Fibroblast of villous mesenchyme (primary cell): ENCODE results near the gene ZBTB20. TPM values are rescaled to one million over a fixed set of nuclear protein-coding genes. Genes with fewer than 3 reads are reported as not detected.

ENCODE experiments used
- DNase-seq: peaks from one replicate; pipeline ENCODE4 v3.0.0-alpha.2; 2010; ENCODE audit warnings: low read depth
- H3K4me3 ChIP-seq: 2 replicates; pipeline ENCODE4 v1.5.1; 2011; ENCODE audit warnings: low read depth, mild to moderate bottlenecking, low read length
- total RNA-seq: library from RNA; depleted of rRNA; stranded (reverse); fragments of >200 nt; gene quantifications from 2 replicates; pipeline ENCODE4 v1.2.3, GENCODE V29; 2012
- TF ChIP-seq, protein P1 (sequence below): IDR thresholded peaks from 2 replicates; pipeline ENCODE4 v1.5.1; 2012; ENCODE audit warnings: low read depth, mild to moderate bottlenecking, low read length; ENCODE audit not compliant: insufficient read depth

Gene ZBTB20
- total RNA-seq, 1 donor: 28.1 TPM

DNA sequence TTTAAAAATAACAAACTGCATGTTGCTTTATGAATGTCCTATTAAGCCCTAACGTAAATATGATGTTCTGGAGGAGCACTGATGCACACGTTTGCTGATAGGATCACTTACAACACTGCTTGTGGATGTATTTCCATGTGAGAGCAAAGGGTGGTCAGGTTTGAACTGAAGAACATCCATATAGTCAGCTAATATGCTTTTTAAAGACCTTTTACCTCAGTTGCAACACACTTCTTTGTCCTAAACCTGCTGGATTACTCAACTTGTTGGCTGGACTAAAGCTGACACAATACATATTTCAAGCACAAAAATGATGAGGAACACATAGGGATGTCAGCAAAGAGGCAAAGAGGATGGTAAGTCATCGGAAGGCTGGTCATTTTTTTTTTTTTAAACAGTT, 666.6 kb downstream of the ZBTB20 start:
- TF ChIP-seq, protein P1, sequence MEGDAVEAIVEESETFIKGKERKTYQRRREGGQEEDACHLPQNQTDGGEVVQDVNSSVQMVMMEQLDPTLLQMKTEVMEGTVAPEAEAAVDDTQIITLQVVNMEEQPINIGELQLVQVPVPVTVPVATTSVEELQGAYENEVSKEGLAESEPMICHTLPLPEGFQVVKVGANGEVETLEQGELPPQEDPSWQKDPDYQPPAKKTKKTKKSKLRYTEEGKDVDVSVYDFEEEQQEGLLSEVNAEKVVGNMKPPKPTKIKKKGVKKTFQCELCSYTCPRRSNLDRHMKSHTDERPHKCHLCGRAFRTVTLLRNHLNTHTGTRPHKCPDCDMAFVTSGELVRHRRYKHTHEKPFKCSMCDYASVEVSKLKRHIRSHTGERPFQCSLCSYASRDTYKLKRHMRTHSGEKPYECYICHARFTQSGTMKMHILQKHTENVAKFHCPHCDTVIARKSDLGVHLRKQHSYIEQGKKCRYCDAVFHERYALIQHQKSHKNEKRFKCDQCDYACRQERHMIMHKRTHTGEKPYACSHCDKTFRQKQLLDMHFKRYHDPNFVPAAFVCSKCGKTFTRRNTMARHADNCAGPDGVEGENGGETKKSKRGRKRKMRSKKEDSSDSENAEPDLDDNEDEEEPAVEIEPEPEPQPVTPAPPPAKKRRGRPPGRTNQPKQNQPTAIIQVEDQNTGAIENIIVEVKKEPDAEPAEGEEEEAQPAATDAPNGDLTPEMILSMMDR: no peak
- DNase-seq: peak; percentile 76
- H3K4me3 ChIP-seq: no peak overlapping the region

DNA sequence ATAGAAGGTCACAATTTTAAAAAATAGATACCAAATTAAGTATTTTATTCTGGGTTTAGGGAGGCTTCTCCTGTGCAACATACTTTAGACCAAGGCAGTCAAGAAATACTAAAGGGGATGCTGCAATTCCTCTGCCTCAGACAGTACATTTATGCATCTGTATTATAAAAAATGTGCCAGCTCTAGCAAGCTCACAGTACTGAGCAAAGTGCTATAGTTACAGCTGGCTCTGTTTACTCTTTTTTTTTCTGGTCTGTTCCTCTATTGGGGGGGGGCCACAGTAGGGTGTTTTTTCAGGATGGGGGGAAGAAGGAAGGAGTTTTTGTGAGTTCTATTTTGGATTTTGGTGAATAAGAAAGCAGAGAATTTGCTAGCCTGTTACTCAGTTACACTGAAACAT, 668.3 kb downstream of the ZBTB20 start:
- DNase-seq: no peak
- H3K4me3 ChIP-seq: no peak overlapping the region
- TF ChIP-seq, protein P1: no peak

DNA sequence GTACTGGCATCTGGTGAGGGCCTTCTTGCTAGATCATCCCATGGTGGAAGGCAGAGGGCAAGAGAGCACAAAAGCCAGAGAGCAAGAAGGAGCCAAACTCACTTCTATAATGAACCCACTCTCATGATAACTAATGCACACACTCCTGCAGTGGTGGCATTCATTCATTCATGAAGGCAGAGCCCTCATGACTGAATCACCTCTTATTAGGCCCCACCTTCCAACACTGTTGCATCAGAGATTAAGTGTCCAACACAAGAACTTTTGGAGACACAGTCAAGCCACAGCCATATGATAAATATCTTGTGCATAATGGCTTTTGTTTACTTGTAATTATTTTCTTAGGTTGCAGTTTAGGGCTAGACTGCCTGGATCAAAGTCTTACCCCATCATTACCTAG, 670.6 kb downstream of the ZBTB20 start:
- H3K4me3 ChIP-seq: no peak overlapping the region
- TF ChIP-seq, protein P1: no peak
- no peak for DNase-seq

DNA sequence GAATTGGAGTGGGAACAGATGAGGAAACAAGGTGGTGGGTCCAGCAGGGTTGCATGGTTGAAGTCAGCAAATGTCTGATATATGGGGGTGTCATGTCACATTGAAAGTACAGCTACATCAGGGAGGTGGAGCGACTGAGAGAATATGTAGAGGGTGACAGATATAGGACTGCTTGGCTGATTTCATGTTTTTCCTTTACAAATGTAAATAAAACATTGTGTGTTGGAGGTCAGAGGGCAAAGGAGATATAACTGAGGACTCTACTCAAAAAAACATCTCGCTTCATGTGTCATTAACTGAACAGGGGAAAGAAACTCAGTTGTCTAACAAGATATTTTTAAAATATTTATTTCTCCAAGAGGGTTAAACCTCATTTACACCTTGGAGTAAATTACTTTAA, 675.6 kb downstream of the ZBTB20 start:
- TF ChIP-seq, protein P1: no peak
- DNase-seq: no peak
- no peak overlapping the region for H3K4me3 ChIP-seq

DNA sequence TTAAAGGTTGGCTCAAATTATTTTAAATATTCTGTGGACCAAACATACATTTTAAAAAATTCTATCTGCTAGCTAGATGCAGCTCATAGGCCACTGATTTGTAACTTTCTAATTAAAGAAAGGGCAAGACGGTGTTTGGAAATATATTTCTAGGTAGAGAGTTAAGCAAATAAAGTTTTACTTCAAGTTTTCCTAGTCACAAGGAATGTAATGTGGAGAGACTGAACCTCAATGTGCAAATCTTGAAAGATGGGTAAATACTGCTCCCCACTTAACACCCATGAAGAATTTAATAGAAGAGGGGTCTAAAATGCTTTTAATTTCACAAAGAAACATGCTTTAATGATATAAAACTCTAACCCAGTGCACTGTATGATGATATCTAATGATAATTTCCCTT, 678.0 kb downstream of the ZBTB20 start:
- TF ChIP-seq, protein P1: no peak
- H3K4me3 ChIP-seq: no peak overlapping the region
- DNase-seq: no peak

DNA sequence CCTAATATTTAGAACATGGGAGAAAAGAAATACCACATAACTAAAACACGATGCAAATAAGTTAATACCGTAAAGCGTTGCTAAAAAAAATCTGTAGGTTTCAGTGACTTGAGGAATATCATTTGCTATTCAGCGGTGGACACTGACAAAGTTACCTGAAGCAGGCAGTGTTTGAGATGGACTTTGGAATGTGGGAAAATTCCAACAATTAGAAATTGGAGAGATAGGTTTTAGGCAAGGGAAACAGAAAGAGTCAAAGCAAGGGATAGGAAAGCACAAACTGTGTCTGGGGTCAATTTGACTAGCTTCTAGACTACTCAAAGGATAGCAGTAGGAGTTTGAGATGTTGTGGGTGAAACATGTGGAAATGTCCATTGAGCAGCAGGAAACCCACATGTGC, 680.3 kb downstream of the ZBTB20 start:
- TF ChIP-seq, protein P1: no peak
- no peak overlapping the region for H3K4me3 ChIP-seq
- no peak for DNase-seq

DNA sequence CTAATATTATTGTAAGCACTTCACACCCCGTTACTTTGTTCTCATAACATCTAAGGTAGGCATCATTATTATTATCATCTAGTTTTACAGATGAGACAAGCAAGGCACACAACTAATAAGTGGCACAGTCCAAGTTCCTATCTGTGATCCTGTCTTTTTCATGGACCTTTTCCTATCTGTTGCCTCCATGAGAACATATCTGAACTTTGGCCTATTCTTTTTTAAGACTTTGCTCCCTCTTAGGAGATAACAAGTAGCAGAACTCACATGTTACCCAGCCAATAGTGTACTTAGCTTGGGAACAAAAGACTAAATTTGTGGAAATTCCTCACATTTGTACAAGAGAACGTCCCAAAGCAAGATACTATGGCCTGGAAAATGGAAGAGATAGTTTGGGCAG, 680.8 kb downstream of the ZBTB20 start:
- H3K4me3 ChIP-seq: no peak overlapping the region
- no peak for DNase-seq
- TF ChIP-seq, protein P1: no peak
